GM23248 (cell line): ENCODE measurements around the gene DNAAF5.

Experiments used
- EZH2 ChIP-seq: fragments of 200-600 bp; sonication (generic); IDR thresholded peaks from 2 replicates; pipeline ENCODE4 v1.6.1; 2018; ENCODE audit warnings: antibody characterized with exemption, mild to moderate bottlenecking; ENCODE audit not compliant: insufficient read depth, poor library complexity, severe bottlenecking
- EZH2phosphoT487 ChIP-seq: fragments of 200-600 bp; sonication (generic); IDR thresholded peaks from 2 replicates; pipeline ENCODE4 v1.6.1; 2018; ENCODE audit warnings: antibody characterized with exemption, moderate library complexity, mild to moderate bottlenecking, low read depth; ENCODE audit not compliant: insufficient read depth

- TF ChIP-seq EZH2 (no peak), EZH2phosphoT487 (no peak)
These were observed 26.9 kb upstream of the DNAAF5 start for GRCh38 chr7:699476-700170.
